K562 (cell line): Measurements from ENCODE around the gene ARF4. TPM values are rescaled to one million over a fixed set of nuclear protein-coding genes. Genes with fewer than 3 reads are reported as not detected.
A peak's percentile ranks its signal among the peaks of the same experiment; 100 is the strongest.

Experiments
- ATF7 ChIP-seq: fragments of 450-650 bp; IDR thresholded peaks from 2 replicates; pipeline ENCODE4 v1.7.1; 2014; ENCODE audit warnings: mild to moderate bottlenecking, moderate library complexity
- CHD2 ChIP-seq: IDR thresholded peaks from 2 replicates; pipeline ENCODE4 v1.6.1; 2011; ENCODE audit warnings: low read depth, low read length
- EP400 ChIP-seq: fragments of 450-650 bp; IDR thresholded peaks from 2 replicates; pipeline ENCODE4 v1.6.1; 2017; ENCODE audit warnings: antibody characterized with exemption, mild to moderate bottlenecking, moderate library complexity
- ETV6 ChIP-seq, 3 experiments: fragments of 150-350 bp in 1 of 3; sonication (generic) in 1 of 3; formaldehyde crosslinking in 1 of 3; IDR thresholded peaks; 2 replicates each; pipeline versions ENCODE4 v1.6.1 to v1.8.0; 2014 to 2022; ENCODE audit warnings: borderline replicate concordance in 2 of 3, low read depth in 2 of 3, antibody characterized with exemption in 1 of 3, low read length in 1 of 3, mild to moderate bottlenecking in 1 of 3, missing genetic modification reagents in 1 of 3
- HMG20B ChIP-seq: fragments of 250-450 bp; sonication (Bioruptor Pico); IDR thresholded peaks from 2 replicates; pipeline ENCODE4 v1.5.0; 2021; ENCODE audit warnings: mild to moderate bottlenecking
- MAZ ChIP-seq, 2 experiments: fragments of 450-650 bp in 1 of 2; sonication (generic) in 1 of 2; formaldehyde crosslinking; IDR thresholded peaks in 1 of 2; conservative IDR thresholded peaks in 1 of 2; 2 replicates each; pipeline versions ENCODE4 v1.4.0 to v1.5.0; 2020; ENCODE audit warnings: mild to moderate bottlenecking in 1 of 2, missing genetic modification reagents in 1 of 2
- NCOA1 ChIP-seq: fragments of 450-650 bp; IDR thresholded peaks from 2 replicates; pipeline ENCODE4 v1.6.1; 2016; ENCODE audit warnings: low read depth
- PHF21A ChIP-seq: fragments of 450-650 bp; IDR thresholded peaks from 2 replicates; pipeline ENCODE4 v1.6.1; 2017; ENCODE audit warnings: low read depth, borderline replicate concordance
- PML ChIP-seq: IDR thresholded peaks from 2 replicates; pipeline ENCODE4 v1.6.1; 2012; ENCODE audit warnings: low read length, inconsistent platforms
- POLR2H ChIP-seq: IDR thresholded peaks from 2 replicates; pipeline ENCODE4 v1.6.1; 2016; ENCODE audit warnings: missing genetic modification characterization, low read depth, mild to moderate bottlenecking, control low read depth, missing compliant biosample characterization, moderate library complexity
- PTTG1 ChIP-seq: fragments of 450-650 bp; IDR thresholded peaks from 2 replicates; pipeline ENCODE4 v1.6.1; 2016; ENCODE audit warnings: low read depth, mild to moderate bottlenecking, missing genetic modification characterization, missing compliant biosample characterization
- ZNF584 ChIP-seq: fragments of 200-800 bp; sonication (Bioruptor generic); IDR thresholded peaks from 2 replicates; pipeline ENCODE4 v1.6.1; 2016; ENCODE audit warnings: low read depth, mild to moderate bottlenecking, missing genetic modification characterization, missing compliant biosample characterization
- ZNF778 ChIP-seq: fragments of 450-650 bp; formaldehyde crosslinking; IDR thresholded peaks from 2 replicates; pipeline ENCODE4 v1.4.0; 2020; ENCODE audit warnings: mild to moderate bottlenecking, moderate library complexity
- polyA plus RNA-seq, 8 experiments: library from polyadenylated mRNA; depleted of rRNA in 4 of 8; stranded (reverse) in 5 of 8; unstranded in 3 of 8; fragments of >200 nt; fragmentation: Nextera tagmentation in 2 of 8; fragmentation: Illumina TruSeq in 1 of 8; extraction: Ambion mirVana in 2 of 8; extraction: Trizol in 1 of 8; gene quantifications; 2 replicates each; pipeline versions ENCODE4 v1.2.1 to v1.2.3, GENCODE V29; 2011 to 2014; ENCODE audit warnings: inconsistent platforms in 1 of 8, missing spikeins in 1 of 8
- total RNA-seq, 7 experiments: library from RNA; depleted of rRNA in 6 of 7; stranded (reverse); fragments of >200 nt in 6 of 7; fragmentation: Illumina TruSeq in 2 of 7; extraction: Trizol in 2 of 7; gene quantifications; 2 replicates each; pipeline versions ENCODE4 v1.2.1 to v1.2.3, GENCODE V29; 2011 to 2021; ENCODE audit warnings: low replicate concordance in 1 of 7
- TF ChIP-seq, protein P1 (sequence below): fragments of 450-650 bp; IDR thresholded peaks from 2 replicates; pipeline ENCODE4 v1.6.1; 2016; ENCODE audit warnings: mild to moderate bottlenecking
- TF ChIP-seq, protein P2 (sequence below), 2 experiments: fragments of 450-650 bp in 1 of 2; sonication (generic) in 1 of 2; formaldehyde crosslinking in 1 of 2; IDR thresholded peaks in 1 of 2; conservative IDR thresholded peaks in 1 of 2; 2 replicates each; pipeline versions ENCODE4 v1.6.1 to v1.8.1; 2016 to 2023; ENCODE audit warnings: mild to moderate bottlenecking in 2 of 2, moderate library complexity in 2 of 2, inconsistent platforms in 1 of 2, missing genetic modification reagents in 1 of 2
- TF ChIP-seq, protein P3 (sequence below): fragments of 250-450 bp; sonication (Bioruptor Pico); IDR thresholded peaks from 2 replicates; pipeline ENCODE4 v1.9.0; 2021; ENCODE audit warnings: mild to moderate bottlenecking
- TF ChIP-seq, protein P4 (sequence below): IDR thresholded peaks from 2 replicates; pipeline ENCODE4 v1.6.1; 2012; ENCODE audit warnings: low read depth, low read length, improper control_type of control experiment, borderline replicate concordance
- TF ChIP-seq, protein P5 (sequence below), 2 experiments: IDR thresholded peaks; 2 replicates each; pipeline ENCODE4 v1.6.1; 2011; ENCODE audit warnings: borderline replicate concordance in 1 of 2, control low read depth in 1 of 2, low read depth in 1 of 2, low read length in 1 of 2, mild to moderate bottlenecking in 1 of 2, mixed read lengths in 1 of 2, moderate library complexity in 1 of 2; ENCODE audit not compliant: insufficient read depth in 1 of 2, insufficient read length in 1 of 2, poor library complexity in 1 of 2, severe bottlenecking in 1 of 2; ENCODE audit errors: extremely low read depth in 1 of 2

ARF4 gene
- total and polyA plus RNA-seq, 9 of the 15 experiments (the other 6 are each of a cell fraction or from before 2014, with no cell fraction given), result 41.1 to 273 (median 83.8) TPM

DNA sequence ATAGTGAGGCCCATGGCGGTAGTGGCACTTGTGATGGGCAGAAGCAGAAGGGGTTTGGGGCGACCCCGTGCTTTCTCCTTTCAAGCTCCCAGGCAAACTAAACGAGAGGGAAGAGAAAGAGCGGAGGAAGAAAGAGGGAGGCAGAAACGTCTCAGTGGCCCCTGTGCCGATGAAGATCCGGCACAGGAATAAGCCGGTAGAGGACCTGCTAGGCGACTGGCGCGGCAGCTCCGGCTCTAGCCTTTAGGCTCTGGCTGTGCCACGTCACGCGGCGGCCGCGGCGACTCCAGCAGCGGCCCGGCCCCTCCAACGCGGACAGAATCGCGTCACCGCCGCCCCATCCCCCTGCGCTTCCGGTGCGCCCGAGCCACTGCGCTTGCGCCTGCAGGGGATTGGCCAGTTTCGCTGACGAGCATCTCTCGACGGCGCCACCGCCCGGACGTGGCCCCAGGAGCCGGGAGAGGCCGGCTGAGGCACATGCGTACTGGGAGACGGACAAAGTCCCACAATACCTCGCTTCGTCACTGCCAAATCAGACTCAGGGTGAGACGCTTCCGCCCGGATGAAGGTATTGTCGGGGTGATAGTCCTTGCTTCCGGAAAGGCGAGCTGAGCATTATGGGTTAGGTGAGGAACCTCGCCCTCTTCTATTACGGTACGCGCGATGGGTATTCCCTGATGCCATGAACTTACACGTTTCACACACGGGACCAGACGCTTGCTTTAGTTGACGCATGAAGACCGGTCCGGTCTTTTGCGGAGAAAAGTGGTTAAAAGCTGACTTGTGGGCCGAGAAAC is at the start of gene ARF4 (continued):
- TF ChIP-seq, protein P1, sequence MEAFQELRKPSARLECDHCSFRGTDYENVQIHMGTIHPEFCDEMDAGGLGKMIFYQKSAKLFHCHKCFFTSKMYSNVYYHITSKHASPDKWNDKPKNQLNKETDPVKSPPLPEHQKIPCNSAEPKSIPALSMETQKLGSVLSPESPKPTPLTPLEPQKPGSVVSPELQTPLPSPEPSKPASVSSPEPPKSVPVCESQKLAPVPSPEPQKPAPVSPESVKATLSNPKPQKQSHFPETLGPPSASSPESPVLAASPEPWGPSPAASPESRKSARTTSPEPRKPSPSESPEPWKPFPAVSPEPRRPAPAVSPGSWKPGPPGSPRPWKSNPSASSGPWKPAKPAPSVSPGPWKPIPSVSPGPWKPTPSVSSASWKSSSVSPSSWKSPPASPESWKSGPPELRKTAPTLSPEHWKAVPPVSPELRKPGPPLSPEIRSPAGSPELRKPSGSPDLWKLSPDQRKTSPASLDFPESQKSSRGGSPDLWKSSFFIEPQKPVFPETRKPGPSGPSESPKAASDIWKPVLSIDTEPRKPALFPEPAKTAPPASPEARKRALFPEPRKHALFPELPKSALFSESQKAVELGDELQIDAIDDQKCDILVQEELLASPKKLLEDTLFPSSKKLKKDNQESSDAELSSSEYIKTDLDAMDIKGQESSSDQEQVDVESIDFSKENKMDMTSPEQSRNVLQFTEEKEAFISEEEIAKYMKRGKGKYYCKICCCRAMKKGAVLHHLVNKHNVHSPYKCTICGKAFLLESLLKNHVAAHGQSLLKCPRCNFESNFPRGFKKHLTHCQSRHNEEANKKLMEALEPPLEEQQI, result no peak
- TF ChIP-seq, protein P2, sequence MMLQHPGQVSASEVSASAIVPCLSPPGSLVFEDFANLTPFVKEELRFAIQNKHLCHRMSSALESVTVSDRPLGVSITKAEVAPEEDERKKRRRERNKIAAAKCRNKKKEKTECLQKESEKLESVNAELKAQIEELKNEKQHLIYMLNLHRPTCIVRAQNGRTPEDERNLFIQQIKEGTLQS (IDR thresholded peaks at IDR 0.05), result peak; percentile 57
- TF ChIP-seq, protein P2 (CRISPR knock-in tag; conservative IDR thresholded peaks at IDR 0.05), result peak; percentile 72; the same call in 1 of the 2 replicates
- TF ChIP-seq POLR2H (tag) (peak; percentile 95), EP400 (peak; percentile 90), MAZ (CRISPR knock-in tag; conservative IDR thresholded peaks at IDR 0.05 in 1 of 2, IDR thresholded peaks at IDR 0.05 in 1 of 2) (peak in 1 of 2 experiments; percentile 74; a peak in 3 of 4 replicates), ZNF778 (CRISPR knock-in tag) (no peak), PHF21A (no peak), CHD2 (peak; percentile 74), ETV6 (IDR thresholded peaks at IDR 0.05; ENCODE audit: borderline replicate concordance in 1 of 2, low read depth in 2 of 2, low read length in 1 of 2) (peak in 1 of 2 experiments; percentile 30; a peak in 1 of 4 replicates), ETV6 (CRISPR knock-in tag; IDR thresholded peaks at IDR 0.05; ENCODE audit: borderline replicate concordance) (no peak), PTTG1 (tag) (no peak), ZNF584 (CRISPR knock-in tag) (no peak), HMG20B (CRISPR knock-in tag) (no peak), ATF7 (peak; percentile 95), PML (peak; percentile 79), NCOA1 (0 out of 2 replicates have a peak, but pooled peaks have one; percentile 35)
- TF ChIP-seq, protein P3, sequence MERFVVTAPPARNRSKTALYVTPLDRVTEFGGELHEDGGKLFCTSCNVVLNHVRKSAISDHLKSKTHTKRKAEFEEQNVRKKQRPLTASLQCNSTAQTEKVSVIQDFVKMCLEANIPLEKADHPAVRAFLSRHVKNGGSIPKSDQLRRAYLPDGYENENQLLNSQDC (CRISPR knock-in tag), result 0 out of 2 replicates have a peak, but pooled peaks have one; percentile 47
- TF ChIP-seq, protein P4, sequence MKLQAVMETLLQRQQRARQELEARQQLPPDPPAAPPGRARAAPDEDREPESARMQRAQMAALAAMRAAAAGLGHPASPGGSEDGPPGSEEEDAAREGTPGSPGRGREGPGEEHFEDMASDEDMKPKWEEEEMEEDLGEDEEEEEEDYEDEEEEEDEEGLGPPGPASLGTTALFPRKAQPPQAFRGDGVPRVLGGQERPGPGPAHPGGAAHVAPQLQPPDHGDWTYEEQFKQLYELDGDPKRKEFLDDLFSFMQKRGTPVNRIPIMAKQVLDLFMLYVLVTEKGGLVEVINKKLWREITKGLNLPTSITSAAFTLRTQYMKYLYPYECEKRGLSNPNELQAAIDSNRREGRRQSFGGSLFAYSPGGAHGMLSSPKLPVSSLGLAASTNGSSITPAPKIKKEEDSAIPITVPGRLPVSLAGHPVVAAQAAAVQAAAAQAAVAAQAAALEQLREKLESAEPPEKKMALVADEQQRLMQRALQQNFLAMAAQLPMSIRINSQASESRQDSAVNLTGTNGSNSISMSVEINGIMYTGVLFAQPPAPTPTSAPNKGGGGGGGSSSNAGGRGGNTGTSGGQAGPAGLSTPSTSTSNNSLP, result no peak
- TF ChIP-seq, protein P5, sequence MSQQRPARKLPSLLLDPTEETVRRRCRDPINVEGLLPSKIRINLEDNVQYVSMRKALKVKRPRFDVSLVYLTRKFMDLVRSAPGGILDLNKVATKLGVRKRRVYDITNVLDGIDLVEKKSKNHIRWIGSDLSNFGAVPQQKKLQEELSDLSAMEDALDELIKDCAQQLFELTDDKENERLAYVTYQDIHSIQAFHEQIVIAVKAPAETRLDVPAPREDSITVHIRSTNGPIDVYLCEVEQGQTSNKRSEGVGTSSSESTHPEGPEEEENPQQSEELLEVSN (IDR thresholded peaks at IDR 0.05; ENCODE audit: borderline replicate concordance in 1 of 2, extremely low read depth in 1 of 2, insufficient read depth in 1 of 2, insufficient read length in 1 of 2, low read depth in 1 of 2, low read length in 1 of 2, poor library complexity in 1 of 2, severe bottlenecking in 1 of 2), result peak in 1 of 2 experiments; percentile 44
